HEK293 (cell line): Measurements from ENCODE around the gene CDC14A.
A peak's percentile ranks its signal among the peaks of the same experiment; 100 is the strongest.

ENCODE experiments used
- AEBP2 ChIP-seq: fragments of 450-650 bp; formaldehyde crosslinking; IDR thresholded peaks from 2 replicates; pipeline ENCODE4 v1.5.1; 2016; ENCODE audit warnings: missing biosample characterization, missing genetic modification characterization, borderline replicate concordance
- BCL11A ChIP-seq: fragments of 450-650 bp; formaldehyde crosslinking; IDR thresholded peaks from 2 replicates; pipeline ENCODE4 v1.5.1; 2016; ENCODE audit warnings: low read depth, missing biosample characterization, missing genetic modification characterization
- BCL11B ChIP-seq: fragments of 450-650 bp; formaldehyde crosslinking; IDR thresholded peaks from 2 replicates; pipeline ENCODE4 v1.5.1; 2016; ENCODE audit warnings: low read depth, missing biosample characterization, missing genetic modification characterization
- GLIS1 ChIP-seq: fragments of 450-650 bp; formaldehyde crosslinking; IDR thresholded peaks from 2 replicates; pipeline ENCODE4 v1.5.1; 2016; ENCODE audit warnings: missing biosample characterization, missing genetic modification characterization
- GLIS2 ChIP-seq: fragments of 450-650 bp; formaldehyde crosslinking; IDR thresholded peaks from 2 replicates; pipeline ENCODE4 v1.5.1; 2016; ENCODE audit warnings: missing biosample characterization, missing genetic modification characterization
- HOXA7 ChIP-seq: sonication (generic); formaldehyde crosslinking; IDR thresholded peaks from 2 replicates; pipeline ENCODE4 v1.8.1; 2022; ENCODE audit warnings: missing genetic modification reagents, borderline replicate concordance
- KLF9 ChIP-seq: fragments of 450-650 bp; formaldehyde crosslinking; IDR thresholded peaks from 2 replicates; pipeline ENCODE4 v1.5.1; 2016; ENCODE audit warnings: missing biosample characterization, missing genetic modification characterization, low read depth
- MZF1 ChIP-seq: fragments of 450-650 bp; formaldehyde crosslinking; IDR thresholded peaks from 2 replicates; pipeline ENCODE4 v1.5.1; 2017; ENCODE audit warnings: missing biosample characterization, missing genetic modification characterization, borderline replicate concordance
- PATZ1 ChIP-seq: fragments of 450-650 bp; formaldehyde crosslinking; IDR thresholded peaks from 2 replicates; pipeline ENCODE4 v1.5.1; 2016; ENCODE audit warnings: missing biosample characterization, missing genetic modification characterization
- REPIN1 ChIP-seq: fragments of 450-650 bp; formaldehyde crosslinking; IDR thresholded peaks from 2 replicates; pipeline ENCODE4 v1.5.1; 2017; ENCODE audit warnings: missing biosample characterization, missing genetic modification characterization, low read depth
- TCF7L2 ChIP-seq: IDR thresholded peaks from 2 replicates; pipeline ENCODE4 v1.6.1; 2011; ENCODE audit warnings: low read depth, mild to moderate bottlenecking, inconsistent platforms, low read length, moderate library complexity, borderline replicate concordance
- YY2 ChIP-seq: fragments of 450-650 bp; formaldehyde crosslinking; IDR thresholded peaks from 2 replicates; pipeline ENCODE4 v1.5.1; 2016; ENCODE audit warnings: missing biosample characterization, missing genetic modification characterization
- ZBTB1 ChIP-seq: fragments of 450-650 bp; formaldehyde crosslinking; IDR thresholded peaks from 2 replicates; pipeline ENCODE4 v1.5.1; 2016; ENCODE audit warnings: missing biosample characterization, missing genetic modification characterization
- ZBTB44 ChIP-seq: fragments of 450-650 bp; IDR thresholded peaks from 2 replicates; pipeline ENCODE4 v1.5.1; 2018; ENCODE audit warnings: missing biosample characterization, mild to moderate bottlenecking, missing genetic modification characterization
- ZBTB6 ChIP-seq: fragments of 450-650 bp; formaldehyde crosslinking; IDR thresholded peaks from 2 replicates; pipeline ENCODE4 v1.5.1; 2017; ENCODE audit warnings: missing biosample characterization, missing genetic modification characterization
- ZBTB7A ChIP-seq: fragments of 450-650 bp; formaldehyde crosslinking; IDR thresholded peaks from 2 replicates; pipeline ENCODE4 v1.5.1; 2016; ENCODE audit warnings: low read depth, missing biosample characterization, missing genetic modification characterization
- ZEB2 ChIP-seq: fragments of 450-650 bp; formaldehyde crosslinking; IDR thresholded peaks from 2 replicates; pipeline ENCODE4 v1.5.1; 2016; ENCODE audit warnings: missing biosample characterization, missing genetic modification characterization
- ZFP3 ChIP-seq: fragments of 450-650 bp; formaldehyde crosslinking; IDR thresholded peaks from 2 replicates; pipeline ENCODE4 v1.5.1; 2016; ENCODE audit warnings: low read depth, missing biosample characterization, missing genetic modification characterization
- ZNF114 ChIP-seq: fragments of 450-650 bp; formaldehyde crosslinking; IDR thresholded peaks from 2 replicates; pipeline ENCODE4 v1.5.0; 2017; ENCODE audit warnings: missing biosample characterization, missing genetic modification characterization
- ZNF121 ChIP-seq: fragments of 450-650 bp; formaldehyde crosslinking; IDR thresholded peaks from 2 replicates; pipeline ENCODE4 v1.5.1; 2016; ENCODE audit warnings: missing biosample characterization, missing genetic modification characterization
- ZNF132 ChIP-seq: fragments of 450-650 bp; formaldehyde crosslinking; IDR thresholded peaks from 2 replicates; pipeline ENCODE4 v1.5.1; 2017; ENCODE audit warnings: missing biosample characterization, missing genetic modification characterization, borderline replicate concordance
- ZNF157 ChIP-seq: fragments of 450-650 bp; formaldehyde crosslinking; IDR thresholded peaks from 2 replicates; pipeline ENCODE4 v1.5.1; 2016; ENCODE audit warnings: missing biosample characterization, missing genetic modification characterization
- ZNF350 ChIP-seq: fragments of 450-650 bp; formaldehyde crosslinking; IDR thresholded peaks from 2 replicates; pipeline ENCODE4 v1.5.0; 2017; ENCODE audit warnings: missing biosample characterization, mild to moderate bottlenecking, missing genetic modification characterization
- ZNF521 ChIP-seq: fragments of 450-650 bp; formaldehyde crosslinking; IDR thresholded peaks from 2 replicates; pipeline ENCODE4 v1.5.1; 2017; ENCODE audit warnings: missing biosample characterization, mild to moderate bottlenecking, missing genetic modification characterization
- ZNF558 ChIP-seq: fragments of 450-650 bp; formaldehyde crosslinking; IDR thresholded peaks from 2 replicates; pipeline ENCODE4 v1.5.1; 2016; ENCODE audit warnings: missing biosample characterization, missing genetic modification characterization
- ZNF624 ChIP-seq: fragments of 450-650 bp; formaldehyde crosslinking; IDR thresholded peaks from 2 replicates; pipeline ENCODE4 v1.5.1; 2017; ENCODE audit warnings: missing biosample characterization, missing genetic modification characterization
- ZNF639 ChIP-seq: fragments of 450-650 bp; formaldehyde crosslinking; IDR thresholded peaks from 2 replicates; pipeline ENCODE4 v1.5.1; 2016; ENCODE audit warnings: missing biosample characterization, missing genetic modification characterization
- ZNF654 ChIP-seq: fragments of 450-650 bp; formaldehyde crosslinking; IDR thresholded peaks from 2 replicates; pipeline ENCODE4 v1.5.1; 2016; ENCODE audit warnings: low read depth, missing biosample characterization, missing genetic modification characterization
- ZNF830 ChIP-seq: fragments of 450-650 bp; IDR thresholded peaks from 2 replicates; pipeline ENCODE4 v1.5.0; 2018; ENCODE audit warnings: missing biosample characterization, missing genetic modification characterization, low read depth, mild to moderate bottlenecking, moderate library complexity

Gene CDC14A

GRCh38 chr1:100353988-100354387 is 1.7 kb downstream of the CDC14A start (continued):
- no peak for TF ChIP-seq ZNF121
- no peak for TF ChIP-seq BCL11B (tag by site-specific recombination)
- no peak for TF ChIP-seq ZNF157 (tag by site-specific recombination)
- TF ChIP-seq ZFP3 (tag by site-specific recombination), result no peak
- TF ChIP-seq ZNF114 (tag by site-specific recombination), result no peak
- no peak for TF ChIP-seq ZNF830 (tag by site-specific recombination)
- 0 out of 2 replicates have a peak, but pooled peaks have one; percentile 9 for TF ChIP-seq ZBTB6
- TF ChIP-seq TCF7L2, result no peak
- no peak for TF ChIP-seq ZNF624 (tag by site-specific recombination)
- no peak for TF ChIP-seq AEBP2
- TF ChIP-seq GLIS2 (tag by site-specific recombination), result no peak
- no peak for TF ChIP-seq ZNF350
- TF ChIP-seq YY2 (tag by site-specific recombination), result no peak
- no peak for TF ChIP-seq MZF1
- TF ChIP-seq ZBTB1, result no peak
- 0 out of 2 replicates have a peak, but pooled peaks have one; percentile 31 for TF ChIP-seq ZBTB44 (tag by site-specific recombination)
- no peak for TF ChIP-seq ZNF521 (tag by site-specific recombination)
- no peak for TF ChIP-seq ZBTB7A (tag by site-specific recombination)
- TF ChIP-seq KLF9 (tag by site-specific recombination), result no peak
- TF ChIP-seq BCL11A, result 0 out of 2 replicates have a peak, but pooled peaks have one; percentile 38
- no peak for TF ChIP-seq ZNF639 (tag by site-specific recombination)
- TF ChIP-seq HOXA7 (CRISPR knock-in tag), result no peak
- no peak for TF ChIP-seq ZNF558 (tag by site-specific recombination)
- no peak for TF ChIP-seq ZNF654
- TF ChIP-seq ZNF132 (tag by site-specific recombination), result no peak
- TF ChIP-seq PATZ1 (tag by site-specific recombination), result no peak
- TF ChIP-seq GLIS1 (tag by site-specific recombination), result peak; percentile 18
- TF ChIP-seq REPIN1, result no peak
- TF ChIP-seq ZEB2, result peak; percentile 42; the same call in 1 of the 2 replicates
